HepG2 (cell line): ENCODE data around the gene MYO7A. TPM values are rescaled to one million over a fixed set of nuclear protein-coding genes. Genes with fewer than 3 reads are reported as not detected.

Experiments used
- ATAC-seq: fragments of 200-7000 bp; cut with Tn5 transposase; 3 replicates; pipeline ENCODE4 v1.9.1; 2020; ENCODE audit warnings: mild to moderate bottlenecking, moderate library complexity
- BruUV-seq: library from RNA; stranded (reverse); fragments of 400-500 nt; replicated peaks from 2 replicates; lab custom pipeline; 2021; lab: Mats Ljungman, UMichigan
- CTCF ChIA-PET: fragments of 300-600 bp; formaldehyde crosslinking; extraction: SDS; loops from one replicate; lab custom pipeline; 2021; ENCODE audit warnings: low total read pairs, inconsistent platforms, low intra/inter-chr PET ratio; lab: Yijun Ruan, JAX
- POLR2A ChIA-PET: fragments of 350-600 bp; sonication (Branson Sonifier 250); formaldehyde crosslinking; loops from one replicate; lab custom pipeline; 2020; ENCODE audit warnings: antibody characterized with exemption, inconsistent platforms; lab: Yijun Ruan, JAX
- DNase-seq: peaks from one replicate; pipeline ENCODE4 v3.0.0-alpha.2; 2015; ENCODE audit warnings: low spot score
- FAIRE-seq: peaks from 3 replicates; lab custom pipeline; 2011; peaks lifted over from hg19 to GRCh38; lab: Jason Lieb, UNC
- H2AFZ ChIP-seq: one replicate; pipeline ENCODE4 v1.6.1; 2011; ENCODE audit warnings: low read length, inconsistent platforms
- H3K27ac ChIP-seq: fragments of 300-600 bp; 3 replicates; pipeline ENCODE4 v1.8.0; 2011; ENCODE audit warnings: mixed run types, mild to moderate bottlenecking, mixed read lengths, low read length, inconsistent platforms; ENCODE audit not compliant: insufficient read depth; ENCODE audit errors: extremely low read length
- H3K27me3 ChIP-seq, 2 experiments: fragments of 200-600 bp in 1 of 2; 2 replicates in 1 of 2; 3 replicates in 1 of 2; pipeline versions ENCODE4 v1.6.0 to v1.8.0; 2011; ENCODE audit warnings: low read length in 2 of 2, mild to moderate bottlenecking in 2 of 2, moderate library complexity in 2 of 2, inconsistent platforms in 1 of 2; ENCODE audit not compliant: insufficient read depth in 2 of 2, control insufficient read depth in 1 of 2
- H3K36me3 ChIP-seq, 2 experiments: fragments of 200-600 bp in 1 of 2; replicated peaks in 1 of 2; 2 replicates in 1 of 2; 3 replicates in 1 of 2; pipeline versions ENCODE4 v1.5.1 to v1.8.0; 2011; ENCODE audit warnings: low read length in 2 of 2, inconsistent platforms in 1 of 2; ENCODE audit not compliant: insufficient read depth in 2 of 2, control insufficient read depth in 1 of 2
- H3K4me1 ChIP-seq: 2 replicates; pipeline ENCODE4 v1.5.1; 2012; ENCODE audit warnings: low read length, inconsistent platforms; ENCODE audit not compliant: insufficient read depth
- H3K4me2 ChIP-seq: 2 replicates; pipeline ENCODE4 v1.6.0; 2011; ENCODE audit warnings: low read depth, low read length, inconsistent platforms
- H3K4me3 ChIP-seq, 3 experiments: fragments of 200-600 bp in 1 of 3; sonication (generic), shearing (Covaris generic) in 1 of 3; replicated peaks in 1 of 3; 2 replicates each; pipeline ENCODE4 v1.5.1; 2011 to 2016; ENCODE audit warnings: low read length in 3 of 3, inconsistent platforms in 2 of 3, low read depth in 2 of 3, mild to moderate bottlenecking in 2 of 3, control low read depth in 1 of 3, mixed read lengths in 1 of 3; ENCODE audit not compliant: insufficient read depth in 1 of 3
- H3K79me2 ChIP-seq: one replicate; pipeline ENCODE4 v1.6.1; 2011; ENCODE audit warnings: low read length, inconsistent platforms; ENCODE audit not compliant: insufficient read depth
- H3K9ac ChIP-seq: 2 replicates; pipeline ENCODE4 v1.6.0; 2011; ENCODE audit warnings: mild to moderate bottlenecking, low read depth, low read length, inconsistent platforms; ENCODE audit not compliant: insufficient read depth
- H3K9me3 ChIP-seq: 2 replicates; pipeline ENCODE4 v1.5.1; 2012; ENCODE audit warnings: mild to moderate bottlenecking, low read length
- H4K20me1 ChIP-seq: 2 replicates; pipeline ENCODE4 v1.6.0; 2011; ENCODE audit warnings: inconsistent platforms, mild to moderate bottlenecking, low read length, moderate library complexity; ENCODE audit not compliant: insufficient read depth
- CBX2 ChIP-seq, 2 experiments: fragments of 200-600 bp in 1 of 2; sonication (generic); formaldehyde crosslinking in 1 of 2; IDR thresholded peaks; 2 replicates each; pipeline versions ENCODE4 v1.7.0 to v1.8.1; 2018 to 2022; ENCODE audit warnings: low read depth in 2 of 2, low read length in 1 of 2, mild to moderate bottlenecking in 1 of 2, missing genetic modification reagents in 1 of 2
- ISX ChIP-seq: sonication (generic); formaldehyde crosslinking; conservative IDR thresholded peaks from 2 replicates; pipeline ENCODE4 v1.5.0; 2020; ENCODE audit warnings: missing genetic modification reagents
- MXI1 ChIP-seq: IDR thresholded peaks from 3 replicates; pipeline ENCODE4 v1.6.1; 2012; ENCODE audit warnings: low read depth, low read length, inconsistent platforms, borderline replicate concordance
- NFAT5 ChIP-seq: sonication (generic); formaldehyde crosslinking; IDR thresholded peaks from 2 replicates; pipeline ENCODE4 v1.4.0; 2020; ENCODE audit warnings: missing genetic modification reagents
- SMC3 ChIP-seq: IDR thresholded peaks from 2 replicates; pipeline ENCODE4 v1.6.1; 2011; ENCODE audit warnings: low read length, improper control_type of control experiment
- SP5 ChIP-seq: IDR thresholded peaks from 2 replicates; pipeline ENCODE4 v1.6.1; 2016; ENCODE audit warnings: low read depth, borderline replicate concordance
- TGIF2 ChIP-seq: IDR thresholded peaks from 2 replicates; pipeline ENCODE4 v1.6.1; 2016; ENCODE audit warnings: control low read depth, missing compliant biosample characterization
- ZNF703 ChIP-seq: sonication (generic); formaldehyde crosslinking; IDR thresholded peaks from 2 replicates; pipeline ENCODE4 v1.5.1; 2020; ENCODE audit warnings: missing genetic modification reagents, mild to moderate bottlenecking, moderate library complexity, borderline replicate concordance
- WGBS: methylation state at CpG from one replicate; pipeline ENCODE4 v1.1.6; 2017; ENCODE audit warnings: low lambda C conversion rate; 5-methylcytosine and 5-hydroxymethylcytosine counted together
- in situ Hi-C: cut with HindIII; loops from 2 replicates; pipeline ENCODE4 v1.10.0; 2017; ENCODE audit warnings: low pct_unique_long_range_greater_than_20kb; ENCODE audit not compliant: extremely low pct_ligation_motif_present
- intact Hi-C: fragments of 100-400 bp; cut with micrococcal nuclease; formaldehyde crosslinking; loops from one replicate; pipeline ENCODE4 v1.10.0; 2022; ENCODE audit not compliant: unreplicated experiment
- polyA plus RNA-seq, 8 experiments: library from polyadenylated mRNA; depleted of rRNA in 3 of 8; stranded (reverse) in 7 of 8; unstranded in 1 of 8; fragments of >200 nt; fragmentation: Illumina TruSeq in 4 of 8; extraction: Trizol in 4 of 8; gene quantifications; 2 replicates each; pipeline versions ENCODE4 v1.2.1 to v1.2.3, GENCODE V29; 2011 to 2016; ENCODE audit warnings: low read depth in 4 of 8, missing spikeins in 1 of 8, mixed read lengths in 1 of 8; ENCODE audit not compliant: insufficient read depth in 1 of 8
- total RNA-seq, 5 experiments: library from RNA; depleted of rRNA; stranded (reverse); fragments of >200 nt; fragmentation: Illumina TruSeq; extraction: Trizol; gene quantifications; 2 replicates each; pipeline ENCODE4 v1.2.3, GENCODE V29; 2016; ENCODE audit warnings: low read depth in 1 of 5
- TF ChIP-seq, protein P1 (sequence below): sonication (generic); formaldehyde crosslinking; conservative IDR thresholded peaks from 2 replicates; pipeline ENCODE4 v1.4.0; 2020; ENCODE audit warnings: missing genetic modification reagents
- TF ChIP-seq, protein P2 (sequence below): sonication (generic); formaldehyde crosslinking; IDR thresholded peaks from 2 replicates; pipeline ENCODE4 v1.8.1; 2023; ENCODE audit warnings: missing genetic modification reagents, mild to moderate bottlenecking, borderline replicate concordance

Gene MYO7A
- total and polyA plus RNA-seq, 2 of the 13 experiments (the other 11 are each of a cell fraction or from before 2014, with no cell fraction given): 7.5 to 10.0 TPM

DNA sequence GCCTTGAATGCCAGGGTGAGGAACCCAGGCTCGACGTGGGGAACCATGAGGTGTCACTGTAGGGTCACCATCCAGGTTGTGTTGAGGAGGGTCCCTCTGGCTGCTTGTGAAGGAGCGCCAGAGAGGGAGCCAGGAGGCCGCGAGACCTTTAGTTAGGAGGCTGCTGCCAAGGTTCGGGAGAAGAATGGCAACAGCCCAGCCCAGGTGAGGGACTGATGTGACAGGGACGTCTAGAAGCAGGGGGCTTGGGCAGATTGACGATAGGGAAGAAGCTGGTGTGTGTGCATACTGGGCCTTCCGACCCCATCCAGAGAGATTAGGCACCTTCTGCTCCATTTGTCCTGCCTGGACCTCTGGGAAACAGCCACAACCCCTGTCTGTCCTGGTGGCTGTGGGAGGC, 49.0 kb downstream of the MYO7A start:
- in situ Hi-C loops (no loop called here), intact Hi-C loops (no loop called here)
- H4K20me1 ChIP-seq: no peaks in the 10 kb centered on the region
- no peak overlapping the region for H3K4me3 ChIP-seq
- FAIRE-seq (no peak), ATAC-seq (no peak), DNase-seq (no peak)
- H3K27ac ChIP-seq: no peak overlapping the region
- no peaks in the 10 kb centered on the region for H3K79me2 ChIP-seq
- ChIA-PET CTCF (no interaction called here), POLR2A (no interaction called here)
- H3K9me3 ChIP-seq: no peaks in the 10 kb centered on the region
- BruUV-seq: no TSS peak
- 85% methylated on average over 9 of the region's 9 CpGs for WGBS
- H3K27me3 ChIP-seq: no peaks in the 10 kb centered on the region
- peaks cover 42% of the 10 kb centered on the region for H3K4me1 ChIP-seq
- H3K36me3 ChIP-seq: no peaks in the 10 kb centered on the region
- no peak overlapping the region for H3K4me2 ChIP-seq
- H3K9ac ChIP-seq: no peak overlapping the region
- H2AFZ ChIP-seq: no peak overlapping the region
- TF ChIP-seq, protein P1, sequence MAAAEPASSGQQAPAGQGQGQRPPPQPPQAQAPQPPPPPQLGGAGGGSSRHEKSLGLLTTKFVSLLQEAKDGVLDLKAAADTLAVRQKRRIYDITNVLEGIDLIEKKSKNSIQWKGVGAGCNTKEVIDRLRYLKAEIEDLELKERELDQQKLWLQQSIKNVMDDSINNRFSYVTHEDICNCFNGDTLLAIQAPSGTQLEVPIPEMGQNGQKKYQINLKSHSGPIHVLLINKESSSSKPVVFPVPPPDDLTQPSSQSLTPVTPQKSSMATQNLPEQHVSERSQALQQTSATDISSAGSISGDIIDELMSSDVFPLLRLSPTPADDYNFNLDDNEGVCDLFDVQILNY (CRISPR knock-in tag): no peak
- TF ChIP-seq SMC3: no peak
- TF ChIP-seq ISX: no peak
- no peak for TF ChIP-seq MXI1
- TF ChIP-seq TGIF2 (CRISPR knock-in tag): no peak
- no peak for TF ChIP-seq NFAT5 (CRISPR knock-in tag)
- TF ChIP-seq, protein P2, sequence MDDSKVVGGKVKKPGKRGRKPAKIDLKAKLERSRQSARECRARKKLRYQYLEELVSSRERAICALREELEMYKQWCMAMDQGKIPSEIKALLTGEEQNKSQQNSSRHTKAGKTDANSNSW: no peak
- no peak for TF ChIP-seq CBX2 (IDR thresholded peaks at IDR 0.05; ENCODE audit: low read depth, low read length)
- no peak for TF ChIP-seq CBX2 (CRISPR knock-in tag; IDR thresholded peaks at IDR 0.05; ENCODE audit: low read depth)
- no peak for TF ChIP-seq SP5
- TF ChIP-seq ZNF703 (CRISPR knock-in tag): no peak
